Testis (tissue), 2 donors: ENCODE results near the gene CDH2.

ENCODE experiments used
- CTCF ChIP-seq, 3 experiments: fragments of 450-650 bp in 2 of 3; fragments of 200-600 bp in 1 of 3; sonication (generic) in 1 of 3; IDR thresholded peaks; one replicate each; pipeline ENCODE4 v1.5.1; 2016 to 2019; ENCODE audit warnings: antibody characterized with exemption in 3 of 3, mild to moderate bottlenecking in 2 of 3, moderate library complexity in 1 of 3
- POLR2A ChIP-seq: fragments of 450-650 bp; IDR thresholded peaks from one replicate; pipeline ENCODE4 v1.6.1; 2017; ENCODE audit warnings: antibody characterized with exemption, mild to moderate bottlenecking, moderate library complexity

GRCh38 chr18:28147674-28148171, 29.2 kb downstream of the CDH2 start:
- TF ChIP-seq CTCF (IDR thresholded peaks at IDR 0.05), result no peak
- TF ChIP-seq POLR2A, result no peak
